GM18873 (cell line): ENCODE measurements around the gene PCDHGB5.
"Not testable (repeated sequence)": the region's sequence is repeated elsewhere in the genome, so short reads cannot be mapped to it uniquely, and the experiment has no call there.

Source experiments
- ATAC-seq: cut with Tn5 transposase; IDR thresholded peaks from one replicate; pipeline ENCODE4 v1.9.1; 2021; ENCODE audit warnings: mild to moderate bottlenecking, moderate library complexity, moderate number of reproducible peaks; ENCODE audit not compliant: unreplicated experiment, low FRiP score

The PCDHGB5 gene

DNA sequence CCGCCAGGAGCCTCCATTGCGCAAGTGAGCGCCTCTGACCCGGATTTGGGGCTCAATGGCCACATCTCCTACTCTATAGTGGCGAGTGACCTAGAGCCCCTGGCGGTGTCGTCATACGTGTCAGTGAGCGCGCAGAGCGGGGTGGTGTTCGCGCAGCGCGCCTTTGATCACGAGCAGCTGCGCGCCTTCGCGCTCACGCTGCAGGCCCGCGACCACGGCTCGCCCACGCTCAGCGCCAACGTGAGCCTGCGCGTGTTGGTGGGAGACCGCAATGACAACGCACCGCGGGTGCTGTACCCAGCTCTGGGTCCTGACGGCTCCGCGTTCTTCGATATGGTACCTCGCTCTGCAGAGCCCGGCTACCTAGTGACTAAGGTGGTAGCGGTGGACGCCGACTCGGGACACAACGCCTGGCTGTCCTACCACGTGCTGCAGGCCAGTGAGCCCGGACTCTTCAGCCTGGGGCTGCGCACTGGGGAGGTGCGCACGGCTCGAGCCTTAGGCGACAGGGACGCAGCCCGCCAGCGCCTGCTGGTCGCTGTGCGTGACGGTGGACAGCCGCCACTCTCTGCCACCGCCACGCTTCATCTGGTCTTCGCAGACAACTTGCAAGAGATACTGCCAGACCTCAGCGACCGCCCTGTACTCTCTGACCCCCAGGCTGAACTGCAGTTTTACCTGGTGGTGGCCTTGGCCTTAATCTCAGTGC is 12.0 kb downstream of the PCDHGB5 start:
- no peak for ATAC-seq

DNA sequence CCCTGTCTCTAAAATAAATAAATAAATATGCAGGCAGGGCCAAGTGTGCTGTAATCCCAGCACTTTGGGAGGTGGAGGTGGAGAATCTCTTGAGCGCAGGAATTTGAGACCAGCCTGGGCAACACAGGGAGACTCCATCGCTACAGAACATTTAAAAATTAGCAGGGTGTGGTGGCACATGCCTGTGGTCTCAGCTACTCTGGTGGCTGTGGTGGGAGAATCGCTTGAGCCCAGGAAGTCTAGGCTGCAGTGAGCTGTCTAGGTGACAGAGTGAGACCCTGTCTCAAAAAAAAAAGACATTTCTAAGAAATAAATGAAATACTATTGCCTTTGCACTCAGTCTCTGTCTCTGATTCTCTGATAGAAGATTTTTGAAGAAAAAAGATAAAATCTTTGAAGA is 13.8 kb downstream of the PCDHGB5 start:
- no peak for ATAC-seq

DNA sequence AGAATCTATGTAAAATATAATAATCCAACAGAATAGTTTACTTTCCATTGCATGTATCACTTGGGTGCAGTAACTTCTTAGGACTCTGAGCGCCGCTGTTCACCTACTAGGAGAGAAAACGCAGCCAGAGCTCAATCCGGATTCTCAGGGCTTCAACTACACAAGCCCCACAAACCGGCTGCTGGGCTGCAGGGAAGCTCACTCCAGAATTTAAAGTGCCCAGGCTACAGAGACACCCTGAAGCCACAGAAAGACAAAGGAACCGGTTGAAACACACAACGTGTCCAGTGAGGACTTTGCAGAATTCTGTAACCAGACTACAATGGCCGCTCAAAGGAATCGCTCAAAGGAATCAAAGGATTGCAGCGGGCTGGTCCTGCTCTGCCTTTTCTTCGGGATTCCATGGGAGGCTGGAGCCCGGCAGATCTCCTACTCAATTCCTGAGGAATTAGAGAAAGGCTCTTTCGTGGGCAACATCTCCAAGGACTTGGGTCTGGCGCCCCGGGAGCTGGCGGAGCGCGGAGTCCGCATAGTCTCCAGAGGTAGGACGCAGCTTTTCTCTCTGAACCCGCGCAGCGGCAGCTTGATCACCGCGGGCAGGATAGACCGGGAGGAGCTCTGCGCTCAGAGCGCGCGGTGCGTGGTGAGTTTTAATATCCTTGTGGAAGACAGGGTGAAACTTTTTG is 15.2 kb downstream of the PCDHGB5 start, which contains the start of gene PCDHGA10:
Gene PCDHGA10, plus strand, starts transcription at position 134 of the 686 bp plus-strand sequence. Its CDS starts 189 bp downstream, at position 323.
- peak; percentile 65 for ATAC-seq

DNA sequence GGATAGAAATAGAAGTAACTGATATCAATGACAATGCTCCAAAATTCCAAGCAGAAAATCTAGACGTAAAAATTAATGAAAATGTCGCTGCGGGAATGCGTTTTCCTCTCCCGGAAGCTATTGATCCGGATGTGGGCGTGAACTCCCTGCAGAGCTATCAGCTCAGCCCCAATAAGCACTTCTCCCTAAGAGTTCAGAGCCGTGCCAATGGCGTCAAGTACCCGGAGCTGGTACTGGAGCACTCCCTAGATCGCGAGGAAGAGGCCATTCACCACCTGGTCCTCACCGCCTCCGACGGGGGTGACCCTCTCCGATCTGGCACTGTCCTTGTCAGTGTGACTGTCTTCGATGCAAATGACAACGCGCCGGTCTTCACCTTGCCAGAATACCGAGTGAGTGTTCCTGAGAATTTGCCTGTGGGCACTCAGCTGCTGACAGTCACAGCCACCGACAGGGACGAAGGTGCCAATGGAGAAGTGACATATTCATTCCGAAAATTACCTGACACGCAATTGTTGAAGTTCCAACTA is 15.9 kb downstream of the PCDHGB5 start:
- ATAC-seq, result no peak

DNA sequence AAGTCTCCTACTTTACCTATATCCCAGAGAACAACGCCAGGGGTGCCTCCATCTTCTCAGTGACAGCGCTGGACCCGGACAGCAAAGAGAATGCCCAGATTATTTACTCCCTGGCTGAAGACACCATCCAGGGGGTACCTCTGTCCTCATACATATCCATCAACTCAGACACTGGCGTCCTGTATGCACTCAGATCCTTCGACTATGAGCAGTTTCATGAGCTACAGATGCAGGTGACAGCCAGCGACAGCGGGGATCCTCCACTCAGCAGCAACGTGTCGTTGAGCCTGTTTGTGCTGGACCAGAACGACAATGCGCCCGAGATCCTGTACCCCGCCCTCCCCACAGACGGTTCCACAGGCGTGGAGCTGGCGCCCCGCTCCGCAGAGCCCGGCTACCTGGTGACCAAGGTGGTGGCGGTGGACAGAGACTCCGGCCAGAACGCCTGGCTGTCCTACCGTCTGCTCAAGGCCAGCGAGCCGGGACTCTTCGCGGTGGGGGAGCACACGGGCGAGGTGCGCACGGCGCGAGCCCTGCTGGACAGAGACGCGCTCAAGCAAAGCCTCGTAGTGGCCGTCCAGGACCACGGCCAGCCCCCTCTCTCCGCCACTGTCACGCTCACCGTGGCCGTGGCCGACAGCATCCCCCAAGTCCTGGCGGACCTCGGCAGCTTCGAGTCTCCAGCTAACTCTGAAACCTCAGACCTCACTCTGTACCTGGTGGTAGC is 17.0 kb downstream of the PCDHGB5 start:
- not testable (repeated sequence) for ATAC-seq

DNA sequence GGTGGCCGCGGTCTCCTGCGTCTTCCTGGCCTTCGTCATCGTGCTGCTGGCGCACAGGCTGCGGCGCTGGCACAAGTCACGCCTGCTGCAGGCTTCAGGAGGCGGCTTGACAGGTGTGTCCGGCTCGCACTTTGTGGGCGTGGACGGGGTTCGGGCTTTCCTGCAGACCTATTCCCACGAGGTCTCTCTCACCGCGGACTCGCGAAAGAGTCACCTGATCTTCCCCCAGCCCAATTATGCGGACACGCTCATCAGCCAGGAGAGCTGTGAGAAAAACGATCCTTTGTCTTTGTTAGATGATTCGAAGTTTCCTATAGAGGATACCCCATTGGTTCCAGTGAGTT is 17.5 kb downstream of the PCDHGB5 start:
- not testable (repeated sequence) for ATAC-seq

DNA sequence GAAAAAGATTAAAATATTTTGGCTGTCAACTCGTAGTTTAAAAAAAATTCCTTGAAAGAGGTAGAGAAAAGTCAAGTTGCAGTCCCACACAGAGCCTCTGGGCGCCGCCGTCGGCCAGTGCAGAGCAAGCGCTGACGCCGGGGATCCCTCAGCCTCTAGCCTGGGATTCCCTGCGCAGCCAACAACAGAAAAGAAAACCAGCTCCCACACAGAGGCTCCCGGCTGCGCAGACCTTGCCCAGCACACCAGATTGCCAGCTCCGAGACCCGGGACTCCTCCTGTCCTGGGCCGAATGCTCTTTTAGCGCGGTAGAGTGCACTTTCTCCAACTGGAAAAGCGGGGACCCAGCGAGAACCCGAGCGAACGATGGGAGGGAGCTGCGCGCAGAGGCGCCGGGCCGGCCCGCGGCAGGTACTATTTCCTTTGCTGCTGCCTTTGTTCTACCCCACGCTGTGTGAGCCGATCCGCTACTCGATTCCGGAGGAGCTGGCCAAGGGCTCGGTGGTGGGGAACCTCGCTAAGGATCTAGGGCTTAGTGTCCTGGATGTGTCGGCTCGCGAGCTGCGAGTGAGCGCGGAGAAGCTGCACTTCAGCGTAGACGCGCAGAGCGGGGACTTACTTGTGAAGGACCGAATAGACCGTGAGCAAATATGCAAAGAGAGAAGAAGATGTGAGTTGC is 19.9 kb downstream of the PCDHGB5 start, which contains the start of gene PCDHGB7:
Gene PCDHGB7, plus strand, starts transcription at position 184 of the 679 bp plus-strand sequence. Its CDS starts 183 bp downstream, at position 367.
- peak; percentile 63 for ATAC-seq

DNA sequence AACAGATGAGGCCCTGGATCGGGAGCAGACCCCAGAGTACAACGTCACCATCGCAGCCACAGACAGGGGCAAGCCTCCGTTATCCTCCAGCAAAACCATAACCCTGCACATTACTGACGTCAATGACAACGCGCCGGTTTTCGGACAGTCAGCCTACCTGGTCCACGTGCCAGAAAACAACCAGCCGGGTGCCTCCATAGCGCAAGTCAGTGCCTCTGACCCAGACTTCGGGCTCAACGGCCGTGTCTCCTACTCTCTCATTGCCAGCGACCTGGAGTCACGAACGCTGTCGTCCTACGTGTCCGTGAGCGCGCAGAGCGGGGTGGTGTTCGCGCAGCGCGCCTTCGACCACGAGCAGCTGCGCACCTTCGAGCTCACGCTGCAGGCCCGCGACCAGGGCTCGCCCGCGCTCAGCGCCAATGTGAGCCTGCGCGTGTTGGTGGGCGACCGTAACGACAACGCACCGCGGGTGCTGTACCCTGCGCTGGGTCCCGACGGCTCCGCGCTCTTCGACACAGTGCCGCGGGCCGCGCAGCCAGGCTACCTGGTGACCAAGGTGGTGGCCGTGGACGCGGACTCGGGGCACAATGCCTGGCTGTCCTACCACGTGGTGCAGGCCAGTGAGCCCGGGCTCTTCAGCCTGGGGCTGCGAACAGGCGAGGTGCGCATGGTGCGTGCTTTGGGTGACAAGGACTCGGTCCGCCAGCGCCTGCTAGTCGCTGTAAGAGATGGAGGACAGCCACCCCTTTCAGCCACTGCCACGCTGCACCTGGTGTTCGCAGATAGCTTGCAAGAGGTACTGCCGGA is 21.5 kb downstream of the PCDHGB5 start:
- ATAC-seq, result no peak

DNA sequence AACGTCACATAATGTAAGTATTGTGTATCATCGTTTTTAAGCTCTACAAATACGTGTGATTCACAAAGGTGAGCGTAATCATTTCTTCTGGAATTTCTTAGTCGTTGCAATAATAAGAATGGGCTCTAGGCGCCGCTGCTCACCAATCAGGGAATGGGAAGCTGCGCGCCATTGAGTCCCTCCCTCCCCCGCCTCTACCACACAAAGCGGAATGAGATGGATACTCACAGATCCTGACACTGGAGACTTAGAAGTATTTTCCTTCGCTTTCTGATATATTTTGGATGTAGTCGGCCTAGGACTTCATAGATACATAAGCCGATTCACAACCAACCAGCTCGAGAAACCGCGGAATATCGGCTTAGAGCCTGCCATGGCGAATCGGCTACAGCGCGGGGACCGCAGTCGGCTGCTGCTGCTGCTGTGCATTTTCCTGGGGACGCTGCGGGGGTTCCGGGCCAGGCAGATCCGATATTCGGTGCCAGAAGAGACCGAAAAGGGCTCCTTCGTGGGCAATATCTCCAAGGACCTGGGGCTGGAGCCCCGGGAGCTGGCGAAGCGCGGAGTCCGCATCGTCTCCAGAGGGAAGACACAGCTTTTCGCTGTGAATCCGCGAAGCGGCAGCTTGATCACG is 23.2 kb downstream of the PCDHGB5 start, which contains the start of gene PCDHGA11:
Gene PCDHGA11, plus strand, starts transcription at position 197 of the 634 bp plus-strand sequence. Its CDS starts 177 bp downstream, at position 374.
- no peak for ATAC-seq

DNA sequence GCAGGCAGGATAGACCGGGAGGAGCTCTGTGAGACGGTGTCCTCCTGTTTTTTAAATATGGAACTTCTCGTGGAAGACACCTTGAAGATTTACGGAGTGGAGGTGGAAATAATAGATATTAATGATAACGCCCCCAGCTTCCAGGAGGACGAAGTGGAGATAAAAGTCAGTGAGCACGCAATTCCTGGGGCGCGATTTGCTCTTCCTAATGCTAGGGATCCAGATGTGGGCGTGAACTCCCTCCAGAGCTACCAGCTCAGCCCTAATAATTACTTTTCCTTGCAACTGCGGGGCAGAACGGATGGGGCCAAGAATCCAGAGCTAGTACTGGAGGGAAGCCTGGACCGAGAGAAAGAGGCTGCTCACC is 23.7 kb downstream of the PCDHGB5 start:
- no peak for ATAC-seq

DNA sequence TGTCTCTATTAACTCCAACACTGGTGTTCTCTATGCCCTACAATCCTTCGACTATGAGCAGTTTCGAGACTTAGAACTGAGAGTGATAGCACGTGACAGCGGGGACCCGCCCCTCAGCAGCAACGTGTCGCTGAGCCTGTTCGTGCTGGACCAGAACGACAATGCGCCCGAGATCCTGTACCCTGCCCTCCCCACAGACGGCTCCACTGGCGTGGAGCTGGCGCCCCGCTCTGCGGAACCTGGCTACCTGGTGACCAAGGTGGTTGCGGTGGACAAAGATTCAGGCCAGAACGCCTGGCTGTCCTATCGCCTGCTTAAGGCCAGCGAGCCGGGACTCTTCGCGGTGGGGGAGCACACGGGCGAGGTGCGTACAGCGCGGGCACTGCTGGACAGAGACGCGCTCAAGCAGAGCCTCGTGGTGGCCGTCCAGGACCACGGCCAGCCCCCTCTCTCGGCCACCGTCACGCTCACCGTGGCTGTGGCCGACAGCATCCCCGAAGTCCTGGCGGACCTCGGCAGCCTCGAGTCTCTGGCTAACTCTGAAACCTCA is 25.1 kb downstream of the PCDHGB5 start:
- ATAC-seq, result no peak

DNA sequence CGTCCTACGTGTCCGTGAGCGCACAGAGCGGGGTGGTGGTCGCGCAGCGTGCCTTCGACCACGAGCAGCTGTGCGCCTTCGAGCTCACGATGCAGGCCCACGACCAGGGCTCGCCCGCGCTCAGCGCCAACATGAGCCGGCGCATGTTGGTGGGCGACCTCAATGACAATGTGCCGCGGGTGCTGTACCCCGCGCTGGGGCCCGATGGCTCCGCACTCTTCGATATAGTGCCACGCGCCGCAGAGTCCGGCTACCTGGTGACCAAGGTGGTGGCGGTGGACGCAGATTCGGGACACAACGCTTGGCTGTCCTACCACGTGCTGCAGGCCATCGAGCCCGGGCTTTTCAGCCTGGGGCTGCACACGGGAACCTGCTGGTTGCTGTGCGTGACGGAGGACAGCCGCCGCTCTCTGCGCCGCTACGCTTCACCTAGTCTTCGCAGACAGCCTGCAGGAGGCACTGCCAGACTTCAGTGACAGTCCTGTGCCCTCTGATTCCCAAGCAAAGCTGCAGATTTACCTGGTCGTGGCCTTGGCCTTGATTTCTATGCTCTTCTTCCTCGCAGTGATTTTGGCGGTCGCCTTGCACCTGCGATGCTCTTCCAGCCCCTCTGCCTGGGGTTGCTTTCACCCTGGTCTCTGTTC is 30.2 kb downstream of the PCDHGB5 start:
- ATAC-seq, result no peak

DNA sequence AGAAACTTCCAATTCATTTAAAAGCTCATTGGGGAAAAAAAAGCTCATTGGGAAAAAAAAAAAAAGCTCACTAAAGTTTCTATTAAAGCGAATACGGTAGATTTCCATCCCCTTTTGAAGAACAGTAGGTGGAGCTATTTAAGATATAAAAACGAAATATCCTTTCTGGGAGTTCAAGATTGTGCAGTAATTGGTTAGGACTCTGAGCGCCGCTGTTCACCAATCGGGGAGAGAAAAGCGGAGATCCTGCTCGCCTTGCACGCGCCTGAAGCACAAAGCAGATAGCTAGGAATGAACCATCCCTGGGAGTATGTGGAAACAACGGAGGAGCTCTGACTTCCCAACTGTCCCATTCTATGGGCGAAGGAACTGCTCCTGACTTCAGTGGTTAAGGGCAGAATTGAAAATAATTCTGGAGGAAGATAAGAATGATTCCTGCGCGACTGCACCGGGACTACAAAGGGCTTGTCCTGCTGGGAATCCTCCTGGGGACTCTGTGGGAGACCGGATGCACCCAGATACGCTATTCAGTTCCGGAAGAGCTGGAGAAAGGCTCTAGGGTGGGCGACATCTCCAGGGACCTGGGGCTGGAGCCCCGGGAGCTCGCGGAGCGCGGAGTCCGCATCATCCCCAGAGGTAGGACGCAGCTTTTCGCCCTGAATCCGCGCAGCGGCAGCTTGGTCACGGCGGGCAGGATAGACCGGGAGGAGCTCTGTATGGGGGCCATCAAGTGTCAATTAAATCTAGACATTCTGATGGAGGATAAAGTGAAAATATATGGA is 32.8 kb downstream of the PCDHGB5 start, which contains the start of gene PCDHGA12:
Gene PCDHGA12, plus strand, starts transcription at position 176 of the 782 bp plus-strand sequence. Its CDS starts 253 bp downstream, at position 429.
- peak; percentile 81 for ATAC-seq

DNA sequence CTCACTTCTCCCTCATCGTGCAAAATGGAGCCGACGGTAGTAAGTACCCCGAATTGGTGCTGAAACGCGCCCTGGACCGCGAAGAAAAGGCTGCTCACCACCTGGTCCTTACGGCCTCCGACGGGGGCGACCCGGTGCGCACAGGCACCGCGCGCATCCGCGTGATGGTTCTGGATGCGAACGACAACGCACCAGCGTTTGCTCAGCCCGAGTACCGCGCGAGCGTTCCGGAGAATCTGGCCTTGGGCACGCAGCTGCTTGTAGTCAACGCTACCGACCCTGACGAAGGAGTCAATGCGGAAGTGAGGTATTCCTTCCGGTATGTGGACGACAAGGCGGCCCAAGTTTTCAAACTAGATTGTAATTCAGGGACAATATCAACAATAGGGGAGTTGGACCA is 33.5 kb downstream of the PCDHGB5 start:
- ATAC-seq, result no peak

DNA sequence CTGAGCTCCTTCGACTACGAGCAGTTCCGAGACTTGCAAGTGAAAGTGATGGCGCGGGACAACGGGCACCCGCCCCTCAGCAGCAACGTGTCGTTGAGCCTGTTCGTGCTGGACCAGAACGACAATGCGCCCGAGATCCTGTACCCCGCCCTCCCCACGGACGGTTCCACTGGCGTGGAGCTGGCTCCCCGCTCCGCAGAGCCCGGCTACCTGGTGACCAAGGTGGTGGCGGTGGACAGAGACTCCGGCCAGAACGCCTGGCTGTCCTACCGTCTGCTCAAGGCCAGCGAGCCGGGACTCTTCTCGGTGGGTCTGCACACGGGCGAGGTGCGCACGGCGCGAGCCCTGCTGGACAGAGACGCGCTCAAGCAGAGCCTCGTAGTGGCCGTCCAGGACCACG is 34.6 kb downstream of the PCDHGB5 start:
- ATAC-seq, result not testable (repeated sequence)

DNA sequence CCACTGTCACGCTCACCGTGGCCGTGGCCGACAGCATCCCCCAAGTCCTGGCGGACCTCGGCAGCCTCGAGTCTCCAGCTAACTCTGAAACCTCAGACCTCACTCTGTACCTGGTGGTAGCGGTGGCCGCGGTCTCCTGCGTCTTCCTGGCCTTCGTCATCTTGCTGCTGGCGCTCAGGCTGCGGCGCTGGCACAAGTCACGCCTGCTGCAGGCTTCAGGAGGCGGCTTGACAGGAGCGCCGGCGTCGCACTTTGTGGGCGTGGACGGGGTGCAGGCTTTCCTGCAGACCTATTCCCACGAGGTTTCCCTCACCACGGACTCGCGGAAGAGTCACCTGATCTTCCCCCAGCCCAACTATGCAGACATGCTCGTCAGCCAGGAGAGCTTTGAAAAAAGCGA is 35.0 kb downstream of the PCDHGB5 start:
- ATAC-seq, result not testable (repeated sequence)

DNA sequence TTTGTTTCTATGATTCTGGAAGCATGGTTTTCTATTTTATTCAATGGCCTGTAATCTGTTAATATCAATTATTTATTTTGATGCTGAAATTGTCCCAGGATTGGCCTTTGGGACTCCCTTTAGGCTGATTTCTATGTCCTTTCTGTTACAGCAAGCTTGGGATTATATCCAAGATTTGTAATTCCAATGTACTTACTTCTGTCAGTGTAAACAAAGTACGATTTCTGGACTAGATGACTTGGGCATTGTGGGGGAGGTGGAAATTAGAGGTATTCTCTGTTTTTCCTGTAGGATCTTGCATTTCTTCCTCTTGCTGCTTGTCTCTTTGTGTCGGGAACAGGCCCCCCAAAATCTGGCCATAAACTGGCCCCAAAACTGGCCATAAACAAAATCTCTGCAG is 36.3 kb downstream of the PCDHGB5 start:
- ATAC-seq, result no peak
